ENCODE measurements around the gene RNF144B.

GRCh38 chr6:18441251-18441979, 54.3 kb downstream of the RNF144B start:
- TF ChIP-seq POLR2A (IDR thresholded peaks at IDR 0.05; ENCODE audit: low read depth, low read length) (no peak), TAF1 (IDR thresholded peaks at IDR 0.05; ENCODE audit: borderline replicate concordance, low read depth, low read length) (no peak), POLR2AphosphoS5 (IDR thresholded peaks at IDR 0.05; ENCODE audit: low read depth, low read length) (no peak)

Measured in GM12892 (cell line).